ENCODE results near the gene ZNF784.

ZNF784 gene

DNA sequence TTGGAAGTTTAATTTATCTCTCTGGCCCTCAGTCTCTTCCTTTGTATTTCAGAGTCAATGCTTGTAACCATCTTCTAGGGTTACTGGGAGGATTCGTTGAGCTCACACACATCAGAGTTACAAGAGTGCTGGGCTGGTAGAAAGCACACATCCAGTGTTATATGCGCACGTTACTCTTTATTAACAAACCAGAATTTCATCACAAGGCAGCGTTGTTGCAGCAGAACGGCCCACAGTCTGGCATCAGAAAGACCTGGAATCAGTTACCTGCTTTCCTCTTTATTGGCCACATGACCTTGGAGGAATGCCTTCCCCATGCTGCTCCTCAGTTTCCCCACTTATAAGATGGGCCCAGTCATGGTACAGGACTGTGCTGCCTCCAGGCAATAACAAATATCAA lies 15.0 kb downstream of the ZNF784 start:
- H3K23ac ChIP-seq (ENCODE audit: low read length), result no peak overlapping the region
- no peak for DNase-seq
- no peak overlapping the region for H4K8ac ChIP-seq (ENCODE audit: low read depth, low read length)
- no peak overlapping the region for H2AK5ac ChIP-seq (ENCODE audit: low read length)
- peaks cover 4% of the 10 kb centered on the region for H3K4me1 ChIP-seq (ENCODE audit: control insufficient read depth, low read depth, low read length)
- no peak overlapping the region for H3K4ac ChIP-seq (ENCODE audit: low read depth, low read length)
- whole genome bisulfite sequencing (ENCODE audit: extremely low coverage, insufficient coverage, low lambda C conversion rate), result no CpG with 5 or more reads among the region's 5 CpGs
- no peak overlapping the region for H2BK120ac ChIP-seq (ENCODE audit: low read depth, low read length)
- peaks cover 17% of the 10 kb centered on the region for H3K79me1 ChIP-seq (ENCODE audit: low read length)
- no peaks in the 10 kb centered on the region for H3K36me3 ChIP-seq (ENCODE audit: control insufficient read depth, insufficient read depth, low read length)
- H3K4me3 ChIP-seq (ENCODE audit: low read length), result no peak overlapping the region
- H3K4me2 ChIP-seq (ENCODE audit: low read length), result no peak overlapping the region
- H4K5ac ChIP-seq (ENCODE audit: low read length), result no peak overlapping the region
- H3K79me2 ChIP-seq (ENCODE audit: control insufficient read depth, insufficient read depth, low read length), result peaks cover 2% of the 10 kb centered on the region
- H3K18ac ChIP-seq (ENCODE audit: low read length), result no peak overlapping the region
- H3K56ac ChIP-seq (ENCODE audit: low read length), result no peak overlapping the region
- H2BK15ac ChIP-seq (replicated peaks; ENCODE audit: low read depth), result no peak overlapping the region
- H2BK5ac ChIP-seq (ENCODE audit: low read length), result no peak overlapping the region
- no peaks in the 10 kb centered on the region for H3K27me3 ChIP-seq (ENCODE audit: insufficient read depth, low read length, poor library complexity)
- no peak overlapping the region for H3K9ac ChIP-seq (ENCODE audit: low read length)
- H3K27ac ChIP-seq (ENCODE audit: low read depth, low read length), result no peak overlapping the region

GRCh38 chr19:55606817-55607216 lies 17.5 kb downstream of the ZNF784 start:
- Histone ChIP-seq H3K36me3 (ENCODE audit: control insufficient read depth, insufficient read depth, low read length) (no peaks in the 10 kb centered on the region), H2BK5ac (ENCODE audit: low read length) (no peak overlapping the region), H2AK5ac (ENCODE audit: low read length) (no peak overlapping the region), H3K9ac (ENCODE audit: low read length) (peak overlapping the region; percentile 85), H4K5ac (ENCODE audit: low read length) (no peak overlapping the region), H3K4me1 (ENCODE audit: control insufficient read depth, low read depth, low read length) (peaks cover 4% of the 10 kb centered on the region), H3K56ac (ENCODE audit: low read length) (peak overlapping the region; percentile 92), H2BK15ac (replicated peaks; ENCODE audit: low read depth) (no peak overlapping the region), H3K4me2 (ENCODE audit: low read length) (peak overlapping the region; percentile 79), H3K4ac (ENCODE audit: low read depth, low read length) (no peak overlapping the region), H3K79me2 (ENCODE audit: control insufficient read depth, insufficient read depth, low read length) (peaks cover 2% of the 10 kb centered on the region), H3K27ac (ENCODE audit: low read depth, low read length) (no peak overlapping the region), H3K18ac (ENCODE audit: low read length) (no peak overlapping the region), H4K8ac (ENCODE audit: low read depth, low read length) (no peak overlapping the region), H3K79me1 (ENCODE audit: low read length) (peaks cover 17% of the 10 kb centered on the region), H3K4me3 (ENCODE audit: low read length) (no peak overlapping the region), H3K23ac (ENCODE audit: low read length) (peak overlapping the region; percentile 3), H2BK120ac (ENCODE audit: low read depth, low read length) (no peak overlapping the region), H3K27me3 (ENCODE audit: insufficient read depth, low read length, poor library complexity) (no peaks in the 10 kb centered on the region)
- no peak for DNase-seq
- no CpG with 5 or more reads among the region's 9 CpGs for WGBS (ENCODE audit: extremely low coverage, insufficient coverage, low lambda C conversion rate)

- H2BK5ac ChIP-seq (ENCODE audit: low read length), result no peak overlapping the region
- no peak overlapping the region for H3K18ac ChIP-seq (ENCODE audit: low read length)
- peak overlapping the region; percentile 79 for H3K4me2 ChIP-seq (ENCODE audit: low read length)
- no peak for DNase-seq
- H4K8ac ChIP-seq (ENCODE audit: low read depth, low read length), result no peak overlapping the region
- H3K79me1 ChIP-seq (ENCODE audit: low read length), result peaks cover 17% of the 10 kb centered on the region
- no peak overlapping the region for H3K4ac ChIP-seq (ENCODE audit: low read depth, low read length)
- WGBS (ENCODE audit: extremely low coverage, insufficient coverage, low lambda C conversion rate), result no CpG with 5 or more reads among the region's 12 CpGs
- H3K27me3 ChIP-seq (ENCODE audit: insufficient read depth, low read length, poor library complexity), result no peaks in the 10 kb centered on the region
- no peaks in the 10 kb centered on the region for H3K36me3 ChIP-seq (ENCODE audit: control insufficient read depth, insufficient read depth, low read length)
- H4K5ac ChIP-seq (ENCODE audit: low read length), result no peak overlapping the region
- H3K4me1 ChIP-seq (ENCODE audit: control insufficient read depth, low read depth, low read length), result peaks cover 4% of the 10 kb centered on the region
- peaks cover 2% of the 10 kb centered on the region for H3K79me2 ChIP-seq (ENCODE audit: control insufficient read depth, insufficient read depth, low read length)
- H2BK120ac ChIP-seq (ENCODE audit: low read depth, low read length), result no peak overlapping the region
- peak overlapping the region; percentile 3 for H3K23ac ChIP-seq (ENCODE audit: low read length)
- peak overlapping the region; percentile 85 for H3K9ac ChIP-seq (ENCODE audit: low read length)
- H2BK15ac ChIP-seq (replicated peaks; ENCODE audit: low read depth), result no peak overlapping the region
- peak overlapping the region; percentile 92 for H3K56ac ChIP-seq (ENCODE audit: low read length)
- no peak overlapping the region for H2AK5ac ChIP-seq (ENCODE audit: low read length)
- H3K27ac ChIP-seq (ENCODE audit: low read depth, low read length), result no peak overlapping the region
- peak overlapping the region; percentile 20 for H3K4me3 ChIP-seq (ENCODE audit: low read length)
Observed at GRCh38 chr19:55606471-55606787, 17.9 kb downstream of the ZNF784 start.

- Histone ChIP-seq H2BK120ac (ENCODE audit: low read depth, low read length) (peak within 1 kb of the TSS; percentile 73), H3K27me3 (ENCODE audit: insufficient read depth, low read length, poor library complexity) (no peaks in the 10 kb centered on the region), H2BK15ac (replicated peaks; ENCODE audit: low read depth) (no peak within 1 kb of the TSS), H3K23ac (ENCODE audit: low read length) (peak within 1 kb of the TSS; percentile 80), H3K4me3 (ENCODE audit: low read length) (peak within 1 kb of the TSS; percentile 86), H3K4me1 (ENCODE audit: control insufficient read depth, low read depth, low read length) (peaks cover 4% of the 10 kb centered on the region), H3K27ac (ENCODE audit: low read depth, low read length) (peak within 1 kb of the TSS; percentile 98), H3K79me1 (ENCODE audit: low read length) (peaks cover 17% of the 10 kb centered on the region), H3K79me2 (ENCODE audit: control insufficient read depth, insufficient read depth, low read length) (peaks cover 2% of the 10 kb centered on the region), H3K4ac (ENCODE audit: low read depth, low read length) (peak within 1 kb of the TSS; percentile 96), H4K5ac (ENCODE audit: low read length) (peak within 1 kb of the TSS; percentile 81), H3K56ac (ENCODE audit: low read length) (peak within 1 kb of the TSS; percentile 98), H3K9ac (ENCODE audit: low read length) (peak within 1 kb of the TSS; percentile 90), H3K4me2 (ENCODE audit: low read length) (peak within 1 kb of the TSS; percentile 94), H3K18ac (ENCODE audit: low read length) (peak within 1 kb of the TSS; percentile 93), H2BK5ac (ENCODE audit: low read length) (peak within 1 kb of the TSS; percentile 92), H2AK5ac (ENCODE audit: low read length) (peak within 1 kb of the TSS; percentile 97), H3K36me3 (ENCODE audit: control insufficient read depth, insufficient read depth, low read length) (no peaks in the 10 kb centered on the region), H4K8ac (ENCODE audit: low read depth, low read length) (no peak within 1 kb of the TSS)
- no CpG with 5 or more reads among the region's 44 CpGs for WGBS (ENCODE audit: extremely low coverage, insufficient coverage, low lambda C conversion rate)
- peak; percentile 97 for DNase-seq
Observed at GRCh38 chr19:55605637-55606470, 18.5 kb downstream of the ZNF784 start, which contains the start of gene ZNF865. ZNF865 (plus strand) TSS chr19:55605647; CDS start chr19:55613619, 7,972 bp downstream.

GRCh38 chr19:55605207-55605636 lies 19.1 kb downstream of the ZNF784 start:
- Histone ChIP-seq H3K4ac (ENCODE audit: low read depth, low read length) (no peak overlapping the region), H3K56ac (ENCODE audit: low read length) (peak overlapping the region; percentile 84), H4K5ac (ENCODE audit: low read length) (no peak overlapping the region), H3K36me3 (ENCODE audit: control insufficient read depth, insufficient read depth, low read length) (no peaks in the 10 kb centered on the region), H4K8ac (ENCODE audit: low read depth, low read length) (no peak overlapping the region), H3K27me3 (ENCODE audit: insufficient read depth, low read length, poor library complexity) (no peaks in the 10 kb centered on the region), H2BK5ac (ENCODE audit: low read length) (no peak overlapping the region), H2AK5ac (ENCODE audit: low read length) (no peak overlapping the region), H3K79me1 (ENCODE audit: low read length) (peaks cover 17% of the 10 kb centered on the region), H3K9ac (ENCODE audit: low read length) (peak overlapping the region; percentile 69), H3K23ac (ENCODE audit: low read length) (peak overlapping the region; percentile 24), H3K27ac (ENCODE audit: low read depth, low read length) (peak overlapping the region; percentile 97), H3K18ac (ENCODE audit: low read length) (no peak overlapping the region), H2BK15ac (replicated peaks; ENCODE audit: low read depth) (no peak overlapping the region), H3K4me2 (ENCODE audit: low read length) (no peak overlapping the region), H3K4me1 (ENCODE audit: control insufficient read depth, low read depth, low read length) (peaks cover 4% of the 10 kb centered on the region), H2BK120ac (ENCODE audit: low read depth, low read length) (no peak overlapping the region), H3K79me2 (ENCODE audit: control insufficient read depth, insufficient read depth, low read length) (peaks cover 2% of the 10 kb centered on the region), H3K4me3 (ENCODE audit: low read length) (peak overlapping the region; percentile 12)
- WGBS (ENCODE audit: extremely low coverage, insufficient coverage, low lambda C conversion rate), result no CpG with 5 or more reads among the region's 43 CpGs
- peak; percentile 98 for DNase-seq
